Stimulated activated CD8-positive, alpha-beta memory T cell treated with anti-CD3 and anti-CD28 coated beads, Interleukin-12 subunit alpha, Interleukin-12 subunit beta, amount 100 ng/mL, for 24 hours (primary cell): ENCODE measurements around the gene SYNGR1.

Source experiments
- DNase-seq: peaks from one replicate; pipeline ENCODE4 v3.0.0-alpha.2; 2020; ENCODE audit errors: extremely low read depth

SYNGR1 gene

GRCh38 chr22:39371732-39372131 is 21.9 kb downstream of the SYNGR1 start:
- DNase-seq, result no peak

GRCh38 chr22:39374191-39374590 is 24.4 kb downstream of the SYNGR1 start:
- no peak for DNase-seq

- no peak for DNase-seq
Observed at GRCh38 chr22:39374801-39375200, 25.0 kb downstream of the SYNGR1 start.

GRCh38 chr22:39375646-39376045 is 25.9 kb downstream of the SYNGR1 start:
- DNase-seq, result no peak

GRCh38 chr22:39379756-39380730 is 30.3 kb downstream of the SYNGR1 start:
- no peak for DNase-seq

GRCh38 chr22:39381009-39381755 is 31.4 kb downstream of the SYNGR1 start:
- DNase-seq, result no peak

GRCh38 chr22:39381930-39382329 is 32.1 kb downstream of the SYNGR1 start:
- no peak for DNase-seq

- DNase-seq, result no peak
Observed at GRCh38 chr22:39382410-39382809, 32.6 kb downstream of the SYNGR1 start.

- DNase-seq, result no peak
Observed at GRCh38 chr22:39383841-39384625, 34.2 kb downstream of the SYNGR1 start.

GRCh38 chr22:39384750-39385480 is 35.1 kb downstream of the SYNGR1 start:
- DNase-seq, result no peak

GRCh38 chr22:39388261-39389011 is 38.6 kb downstream of the SYNGR1 start:
- DNase-seq, result no peak

- DNase-seq, result no peak
Observed at GRCh38 chr22:39389420-39389819, 39.6 kb downstream of the SYNGR1 start.

GRCh38 chr22:39392341-39392948 is 42.7 kb downstream of the SYNGR1 start:
- DNase-seq, result no peak

GRCh38 chr22:39395936-39396796 is 46.4 kb downstream of the SYNGR1 start:
- DNase-seq, result no peak

- DNase-seq, result no peak
Observed at GRCh38 chr22:39396797-39397195, 47.0 kb downstream of the SYNGR1 start.

- DNase-seq, result no peak
Observed at GRCh38 chr22:39401301-39401631, 51.5 kb downstream of the SYNGR1 start.

- no peak for DNase-seq
Observed at GRCh38 chr22:39405346-39406085, 55.7 kb downstream of the SYNGR1 start.

GRCh38 chr22:39408173-39408572 is 58.4 kb downstream of the SYNGR1 start:
- no peak for DNase-seq

- no peak for DNase-seq
Observed at GRCh38 chr22:39408807-39409206, 59.0 kb downstream of the SYNGR1 start.
